HG03175 (cell line): Measurements from ENCODE around the gene TOMM22.

Source experiments
- ATAC-seq: cut with Tn5 transposase; IDR thresholded peaks from one replicate; pipeline ENCODE4 v1.9.1; 2021; ENCODE audit warnings: mild to moderate bottlenecking, moderate library complexity; ENCODE audit not compliant: unreplicated experiment

The TOMM22 gene

DNA sequence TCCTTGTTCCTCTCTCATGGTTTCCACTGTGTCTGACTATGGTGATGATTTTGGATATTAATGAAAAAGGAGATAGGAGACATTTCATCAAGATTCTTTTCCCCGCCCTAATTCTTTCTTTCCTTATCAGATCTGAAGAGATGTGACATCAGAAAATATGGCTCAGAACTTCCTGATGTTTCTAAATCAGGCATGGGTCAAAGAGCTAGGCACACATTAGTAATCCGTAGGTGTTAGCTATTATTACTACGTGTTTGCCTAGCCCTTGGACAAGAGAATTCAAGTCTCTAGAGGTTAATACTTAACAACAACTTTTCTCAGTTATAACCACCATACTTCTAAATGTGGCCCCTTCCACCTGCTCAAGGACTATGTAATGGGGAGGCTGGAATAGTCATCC, 13.2 kb downstream of the TOMM22 start:
- ATAC-seq: no peak

DNA sequence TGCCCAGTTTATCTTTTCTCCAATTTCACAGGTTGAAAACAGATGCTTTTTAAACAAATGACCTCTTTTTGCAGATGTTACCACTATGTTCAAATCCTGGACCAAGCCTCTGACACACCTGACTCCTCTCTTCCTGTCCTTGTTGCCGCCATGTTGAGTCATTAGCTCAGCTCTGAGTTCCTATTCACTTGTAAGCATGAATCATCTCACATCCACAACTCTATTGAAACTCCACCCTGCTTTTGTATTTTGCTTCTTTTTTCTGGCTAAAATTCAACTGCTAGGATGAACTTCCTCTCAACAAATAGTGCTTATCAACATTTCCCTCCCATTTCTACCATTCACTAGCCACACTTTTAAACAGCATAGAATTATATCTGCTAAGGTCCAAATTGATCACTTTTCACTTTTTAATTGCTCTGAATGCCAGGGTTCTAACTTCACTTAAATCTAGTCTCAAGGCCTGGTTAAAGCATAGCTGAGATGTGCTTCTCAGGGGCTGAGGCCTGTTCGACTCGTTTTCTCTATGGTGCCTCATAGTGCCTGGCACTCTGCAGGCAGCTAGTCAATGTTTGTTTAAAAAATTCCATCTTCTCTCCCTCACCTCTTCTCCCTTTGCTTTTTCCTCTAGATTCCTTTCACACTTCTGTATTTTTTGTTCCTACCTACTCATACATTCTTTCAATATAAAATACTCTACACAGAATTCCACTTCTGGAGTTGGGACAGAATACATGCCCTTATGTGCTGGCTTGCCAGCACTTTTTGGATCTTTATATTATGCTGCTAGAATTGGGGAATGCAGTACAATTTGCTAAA, 15.1 kb downstream of the TOMM22 start:
- no peak for ATAC-seq

DNA sequence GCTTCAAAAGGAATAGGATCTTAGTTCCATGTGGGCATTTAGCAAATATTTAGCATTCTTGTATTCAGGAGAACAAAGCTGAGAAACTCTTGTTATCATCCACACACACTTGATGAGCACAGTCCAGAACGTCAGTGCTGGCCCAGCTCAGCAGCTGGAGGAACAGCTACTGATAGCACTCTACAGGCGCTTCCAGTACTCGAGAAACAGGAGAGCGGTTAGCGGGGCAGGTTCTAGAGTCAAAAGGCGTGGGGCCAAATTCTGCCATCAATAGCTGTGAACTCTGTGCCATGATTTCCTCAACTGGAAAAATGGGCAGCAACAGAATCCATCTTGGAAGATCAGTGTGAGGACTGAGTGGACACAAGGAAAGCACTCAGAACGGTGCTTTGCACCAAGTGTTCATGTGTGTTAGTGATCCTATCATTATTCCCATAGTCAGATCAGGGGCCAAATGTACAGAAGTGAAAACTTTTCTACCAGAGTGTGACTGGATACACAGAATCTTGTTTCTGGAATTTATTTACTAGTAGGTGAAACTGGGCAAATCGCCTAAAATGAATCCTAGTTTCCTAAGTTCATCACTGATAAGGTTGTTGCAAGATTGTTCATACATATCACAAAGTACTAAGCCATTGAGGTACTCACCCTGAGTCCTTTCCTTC, 15.8 kb downstream of the TOMM22 start:
- ATAC-seq: no peak

DNA sequence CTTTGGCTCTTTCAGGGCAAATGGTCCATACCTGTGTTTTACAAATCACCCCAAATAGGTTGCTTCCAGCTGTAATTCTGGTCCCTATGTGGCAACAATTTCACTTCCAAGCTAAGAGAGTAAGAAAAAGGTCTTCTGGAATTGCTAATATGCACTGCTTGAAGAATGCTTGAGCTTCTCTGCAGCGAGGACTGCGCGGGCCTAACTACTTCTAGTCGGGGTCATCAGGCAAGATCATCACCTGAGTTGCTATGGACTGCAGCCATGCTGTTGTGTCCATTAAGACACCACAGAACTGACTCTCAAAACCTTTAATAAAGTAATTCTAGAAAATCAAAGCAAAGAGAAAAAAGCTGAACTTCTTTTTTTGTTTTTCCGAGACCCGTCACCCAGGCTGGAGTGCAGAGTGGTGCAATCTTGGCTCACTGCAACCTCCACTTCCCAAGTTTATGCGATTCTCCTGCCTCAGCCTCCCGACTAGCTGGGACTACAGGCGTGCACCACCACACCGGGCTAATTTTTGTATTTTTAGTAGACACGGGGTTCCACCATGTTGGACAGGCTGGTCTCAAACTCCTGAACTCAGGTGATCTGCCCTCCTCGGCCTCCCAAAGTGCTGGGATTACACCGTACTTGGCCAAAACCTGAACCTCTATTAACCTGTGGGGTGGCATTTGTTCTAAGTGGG, 16.8 kb downstream of the TOMM22 start:
- ATAC-seq: no peak

DNA sequence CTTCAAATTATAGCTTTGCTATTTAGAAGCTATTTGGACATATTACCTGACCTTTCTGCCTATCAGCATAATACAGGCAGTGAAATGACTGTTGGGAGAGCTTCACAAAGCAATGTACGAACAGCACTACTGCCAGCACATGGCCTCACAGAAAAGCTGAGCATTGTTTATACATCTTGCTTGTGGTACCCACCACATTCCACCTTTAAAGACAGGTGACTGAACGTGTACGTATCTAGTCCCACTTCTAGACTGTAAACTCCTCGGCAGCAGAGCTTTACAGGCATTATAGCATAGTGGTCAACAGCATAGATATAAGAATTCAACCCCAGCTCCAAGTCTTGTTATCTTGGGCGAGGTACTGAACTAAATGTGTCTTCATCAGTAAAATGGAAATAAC, 17.4 kb downstream of the TOMM22 start:
- ATAC-seq: no peak

DNA sequence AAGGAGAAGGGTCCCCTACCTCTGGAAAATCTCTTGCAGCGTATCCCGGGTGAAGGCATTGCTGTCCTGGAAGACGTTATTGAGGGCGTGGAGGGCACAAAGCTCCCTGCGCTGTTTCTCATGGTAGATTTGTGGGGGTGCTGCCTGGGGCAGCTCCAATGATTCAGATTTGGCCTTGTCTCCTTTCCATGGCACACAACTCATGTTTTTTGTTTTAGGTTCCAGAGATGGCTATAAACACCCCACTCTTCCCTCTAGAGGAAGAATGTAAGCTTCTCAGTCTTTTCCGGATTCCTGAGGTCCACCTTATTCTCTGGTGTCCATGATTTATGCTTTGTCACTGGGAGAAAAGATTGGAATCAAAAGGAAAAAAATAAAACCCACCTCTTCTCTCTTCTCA, 18.0 kb downstream of the TOMM22 start:
- ATAC-seq: no peak

DNA sequence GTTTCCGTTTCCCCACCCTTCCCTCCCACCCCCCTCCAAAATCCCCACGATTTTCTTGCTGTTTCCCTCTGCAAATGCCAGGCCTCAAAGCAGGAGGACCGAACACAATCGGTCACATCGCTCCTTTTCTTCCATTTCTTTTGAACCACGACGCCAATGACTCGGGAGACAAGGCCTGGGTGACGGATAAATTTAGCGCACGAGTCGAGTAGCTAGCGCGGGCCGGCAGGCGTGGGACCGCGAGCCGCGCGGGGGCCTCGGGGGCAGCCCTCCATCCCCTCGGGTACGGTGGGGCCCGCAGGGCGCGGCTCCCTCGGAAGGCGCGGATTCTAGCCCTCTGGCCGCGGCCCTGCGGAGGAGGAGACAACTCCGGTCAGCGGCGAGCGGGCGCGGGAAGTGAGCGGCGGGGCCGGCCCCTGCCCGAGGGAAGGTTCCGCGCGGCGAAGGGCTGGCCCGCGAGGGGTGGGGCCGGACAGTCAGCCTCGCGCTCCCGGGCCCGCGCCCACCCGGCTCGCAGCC, 18.6 kb downstream of the TOMM22 start:
- ATAC-seq: peak; percentile 21

DNA sequence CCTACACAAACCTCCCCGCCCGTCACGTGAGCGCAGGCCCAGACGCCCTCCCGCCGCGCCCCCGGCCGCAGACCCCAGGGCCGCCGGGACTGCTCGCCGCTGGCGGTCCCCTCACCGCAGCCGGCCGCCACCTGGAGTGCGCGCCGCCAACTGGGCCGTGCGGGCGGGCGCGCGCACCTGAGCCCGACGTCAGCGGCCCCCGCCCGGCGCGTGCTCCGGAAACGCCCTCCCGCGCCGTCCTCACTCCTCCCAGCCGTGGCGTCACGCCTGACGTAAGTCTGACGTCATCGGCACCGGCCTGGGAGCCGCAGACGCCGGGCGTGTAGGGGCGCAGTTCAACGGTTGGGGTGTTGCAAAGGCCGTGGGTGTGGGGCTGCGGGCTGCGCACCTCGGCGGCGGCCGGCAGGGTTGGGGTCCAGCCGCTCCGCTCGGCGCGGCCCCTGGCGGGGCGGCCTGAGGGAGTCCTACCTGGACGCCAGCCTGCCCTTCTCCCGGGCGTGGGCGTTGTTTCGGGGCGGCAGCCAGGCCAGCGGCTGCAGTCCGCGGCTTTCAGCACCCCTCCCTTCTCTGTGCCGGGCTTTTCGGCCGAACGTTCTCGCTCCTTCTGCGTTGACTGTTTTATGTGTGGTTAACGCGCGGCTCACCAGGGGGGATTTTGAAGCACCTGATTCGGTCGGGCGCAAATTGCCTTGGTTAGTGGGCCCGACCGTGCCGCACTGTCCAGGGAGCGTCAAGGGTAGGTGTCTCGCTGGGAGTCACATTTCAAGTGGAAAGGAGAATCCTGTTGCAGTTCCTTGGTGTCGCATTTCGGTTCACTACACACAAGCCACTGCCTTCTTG, 19.3 kb downstream of the TOMM22 start, which contains the start of gene JOSD1:
TSS of gene JOSD1 (minus strand) at position 155 of the 840 bp plus-strand sequence. CDS start 956 bp downstream, outside the sequence.
- peak; percentile 41 for ATAC-seq

DNA sequence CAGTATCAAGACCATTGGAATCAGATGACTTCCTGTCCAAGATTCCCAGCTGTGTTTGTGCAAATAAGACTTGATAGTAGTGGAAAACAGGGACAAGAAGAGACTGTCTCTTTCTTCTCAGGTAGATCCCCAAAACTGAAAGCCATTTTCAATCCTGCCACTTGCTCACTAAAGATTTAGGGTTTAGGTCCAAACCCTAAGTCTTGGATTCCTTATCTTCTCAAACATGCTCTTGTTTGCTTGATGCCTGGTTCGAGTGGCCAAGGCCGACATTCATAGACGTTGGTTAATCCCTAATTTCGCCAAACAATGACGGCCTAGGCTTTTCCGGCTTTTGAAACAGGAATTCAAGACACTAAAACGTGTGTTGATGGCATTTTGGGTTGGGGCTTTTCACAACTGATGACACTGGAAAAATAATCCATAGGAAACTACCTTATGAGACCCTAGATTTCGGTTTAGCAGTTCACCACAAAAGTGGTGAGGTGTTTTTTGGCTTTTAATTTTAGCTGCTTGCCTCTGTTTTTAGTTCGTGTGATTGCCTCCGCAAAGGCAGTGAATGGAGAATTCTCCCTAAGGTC, 23.0 kb downstream of the TOMM22 start:
- ATAC-seq: no peak

DNA sequence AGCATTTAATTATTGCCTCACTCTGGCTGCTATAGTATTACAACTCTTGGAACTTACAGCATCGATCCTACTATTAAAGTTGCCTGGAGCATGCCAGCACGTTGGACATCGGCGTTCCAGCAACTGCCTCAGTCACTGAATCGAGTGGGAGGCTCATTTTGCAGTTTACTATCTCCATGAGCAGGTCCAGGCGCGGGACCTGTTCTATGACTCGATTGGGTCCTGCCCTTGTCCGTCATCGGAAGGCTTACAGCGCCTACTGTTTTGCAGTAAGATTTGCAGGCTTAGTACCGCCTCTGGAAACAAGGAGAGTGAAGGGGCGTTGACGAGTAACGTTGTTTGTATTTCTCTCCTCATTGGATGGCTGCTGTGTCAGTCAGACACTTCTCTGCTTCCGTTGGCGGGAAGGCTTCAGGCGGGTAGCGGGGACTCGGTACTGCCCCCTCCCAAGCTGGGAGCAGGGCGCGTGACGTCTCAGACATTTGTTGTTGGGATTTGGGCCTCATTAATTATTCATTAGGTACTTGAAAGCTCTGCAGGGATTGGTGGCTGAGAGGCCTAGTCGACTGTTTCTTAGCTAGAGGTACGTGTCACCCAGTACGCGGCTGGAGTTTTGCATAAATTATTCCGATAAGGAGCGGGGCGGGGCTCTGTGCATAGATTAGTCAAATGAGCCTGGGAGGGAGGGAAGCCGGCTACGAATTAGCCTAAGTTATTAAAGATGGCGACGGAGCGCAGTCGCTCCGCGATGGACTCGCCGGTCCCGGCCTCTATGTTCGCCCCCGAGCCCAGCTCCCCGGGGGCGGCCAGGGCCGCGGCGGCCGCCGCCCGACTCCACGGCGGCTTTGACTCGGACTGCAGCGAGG, 23.7 kb downstream of the TOMM22 start, which contains the start of gene GTPBP1:
TSS of gene GTPBP1 (plus strand) at position 710 of the 866 bp plus-strand sequence. CDS start at position 722, 12 bp downstream.
- ATAC-seq: peak; percentile 77

DNA sequence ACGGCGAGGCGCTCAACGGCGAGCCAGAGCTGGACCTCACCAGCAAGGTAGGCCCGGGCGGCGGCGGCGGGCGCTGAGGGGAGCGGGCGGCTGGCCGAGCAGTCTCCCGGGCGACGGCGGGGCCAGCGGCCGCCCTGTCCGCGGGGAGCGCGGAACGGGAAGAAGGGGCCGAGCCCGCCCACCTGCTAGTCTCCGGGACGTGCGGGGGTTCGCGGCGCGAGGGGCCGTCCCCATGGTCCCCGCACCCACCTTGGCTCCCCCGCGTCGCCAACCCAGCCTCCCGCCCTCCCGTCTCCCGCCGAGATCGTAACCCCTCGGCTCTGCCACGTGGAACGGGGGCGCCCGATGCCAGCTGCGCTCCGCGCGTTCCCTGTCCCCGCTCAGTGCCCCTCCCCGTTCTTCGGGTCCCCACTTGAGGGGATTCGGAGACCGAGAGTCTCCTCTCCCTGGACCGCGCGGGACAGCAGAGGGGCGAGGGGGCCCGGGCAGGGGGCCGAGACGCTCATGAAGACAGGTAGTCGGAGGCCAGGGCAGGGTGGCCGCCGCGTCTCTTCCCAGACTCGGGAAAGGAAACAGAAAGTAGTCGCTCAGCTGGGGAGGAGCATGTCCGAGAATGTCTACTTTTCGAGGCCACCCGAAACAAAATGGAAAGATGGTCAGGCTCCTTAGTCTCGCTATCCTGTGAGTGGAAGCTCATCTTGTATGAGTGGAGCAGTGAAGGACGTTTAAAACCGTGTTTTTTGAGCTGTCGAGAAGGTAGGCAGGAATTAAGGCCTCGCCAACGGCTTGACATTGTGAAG, 24.5 kb downstream of the TOMM22 start:
- ATAC-seq: peak; percentile 2

DNA sequence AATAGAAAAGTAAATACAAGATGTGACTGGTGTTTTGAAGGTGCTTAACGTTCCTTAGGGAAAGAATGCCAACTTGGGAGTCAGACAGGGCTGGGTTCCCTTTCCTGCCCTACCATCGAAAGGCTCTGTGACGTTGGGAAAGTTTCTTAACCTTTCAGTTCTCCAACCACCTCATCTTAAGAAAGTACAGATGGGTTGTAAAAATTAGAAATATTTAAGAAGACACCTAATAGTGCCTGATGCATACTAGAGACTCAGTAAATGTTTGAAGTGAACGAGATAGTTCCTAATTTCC, 25.1 kb downstream of the TOMM22 start:
- ATAC-seq: no peak

DNA sequence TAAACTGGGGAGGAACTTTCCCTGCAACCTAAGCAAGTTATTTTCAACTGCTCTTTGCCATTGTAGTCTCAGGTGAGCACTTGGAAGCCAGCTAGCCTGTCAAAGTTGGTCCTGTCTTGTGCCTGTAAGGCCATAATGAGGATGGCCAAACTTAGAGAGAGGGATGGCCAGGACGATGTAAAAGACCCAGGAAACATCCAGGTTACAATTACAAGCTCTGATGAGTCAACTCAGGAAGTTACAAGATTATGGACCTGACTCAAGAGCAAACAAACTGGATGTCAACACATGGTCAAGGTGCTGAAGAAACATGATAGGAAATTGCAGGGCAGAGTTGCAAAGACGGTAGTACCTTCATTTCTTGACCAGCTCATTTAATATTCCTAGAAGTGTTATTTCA, 25.6 kb downstream of the TOMM22 start:
- ATAC-seq: no peak

DNA sequence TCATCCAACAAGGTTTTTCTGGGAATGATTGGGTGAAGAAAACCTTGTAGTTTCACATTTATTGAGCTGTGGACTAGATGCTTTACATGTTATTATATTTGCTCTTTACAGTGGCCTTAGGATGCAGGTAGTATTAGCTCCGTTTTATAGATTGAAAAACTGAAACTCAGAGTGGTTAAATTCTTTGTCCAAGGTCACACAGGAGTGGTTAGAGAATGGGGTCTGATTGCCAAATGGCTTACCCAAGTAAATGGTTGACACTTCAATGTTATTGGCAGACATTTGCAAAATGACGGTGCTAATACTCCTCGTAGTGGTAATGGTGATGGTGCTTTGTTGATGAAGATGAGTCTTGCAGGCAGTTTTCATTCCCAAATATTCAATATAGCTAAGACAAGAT, 26.2 kb downstream of the TOMM22 start:
- ATAC-seq: no peak

DNA sequence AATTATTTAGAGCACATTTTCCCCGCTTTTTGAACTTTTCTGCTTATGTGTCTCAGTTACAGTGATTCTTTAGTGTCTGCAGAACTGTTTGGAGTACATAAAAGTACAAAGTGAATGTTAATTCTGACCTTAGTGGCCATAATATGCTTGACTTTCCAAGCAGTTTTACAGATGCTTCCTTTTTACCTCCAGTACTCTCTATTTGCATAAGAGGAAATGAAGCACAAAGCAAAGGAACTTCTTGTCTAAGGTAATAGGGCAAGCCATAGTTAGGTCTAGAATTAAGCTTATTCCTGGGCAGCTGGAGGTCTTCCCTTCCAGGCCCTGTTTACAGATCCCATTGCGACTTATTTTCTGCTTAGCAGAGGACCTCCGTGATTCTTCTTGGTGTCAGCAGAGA, 27.5 kb downstream of the TOMM22 start:
- ATAC-seq: no peak

DNA sequence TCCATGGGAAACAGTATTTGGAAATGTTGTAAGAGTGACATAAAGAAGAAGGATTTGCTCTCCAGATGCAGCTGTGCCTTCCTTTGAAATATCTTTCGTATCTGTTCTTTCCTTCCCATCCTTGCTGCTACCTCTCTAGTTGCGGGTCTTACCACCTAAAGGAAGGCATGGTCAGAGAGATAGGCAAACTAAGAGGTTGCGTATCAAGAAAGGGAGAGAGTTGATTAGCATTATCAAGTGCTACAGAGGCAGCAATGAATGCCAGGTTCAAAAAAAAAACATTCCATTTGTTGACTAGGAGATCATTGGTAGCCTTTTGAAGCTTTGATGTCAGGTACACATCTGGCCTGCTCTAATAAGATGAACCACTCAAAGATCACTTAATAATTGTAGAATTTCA, 28.6 kb downstream of the TOMM22 start:
- no peak for ATAC-seq

DNA sequence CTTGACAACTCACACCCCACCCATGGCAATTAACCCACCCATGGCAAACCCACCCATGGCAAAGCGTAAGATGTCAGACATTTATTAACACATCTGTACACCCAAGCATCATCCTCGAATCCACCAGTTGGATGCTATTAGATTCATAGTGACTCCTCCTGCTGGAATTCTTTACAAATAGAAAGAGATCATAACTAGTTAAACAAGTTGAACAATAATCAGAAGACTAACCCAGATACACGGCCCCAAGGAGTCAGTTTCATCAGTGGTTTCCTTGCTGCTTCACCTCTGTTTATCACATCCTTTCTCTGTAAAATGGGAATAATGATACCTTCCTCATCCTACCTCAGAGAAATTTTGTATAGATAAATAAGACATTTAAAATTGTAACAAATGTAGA, 29.1 kb downstream of the TOMM22 start:
- ATAC-seq: no peak

DNA sequence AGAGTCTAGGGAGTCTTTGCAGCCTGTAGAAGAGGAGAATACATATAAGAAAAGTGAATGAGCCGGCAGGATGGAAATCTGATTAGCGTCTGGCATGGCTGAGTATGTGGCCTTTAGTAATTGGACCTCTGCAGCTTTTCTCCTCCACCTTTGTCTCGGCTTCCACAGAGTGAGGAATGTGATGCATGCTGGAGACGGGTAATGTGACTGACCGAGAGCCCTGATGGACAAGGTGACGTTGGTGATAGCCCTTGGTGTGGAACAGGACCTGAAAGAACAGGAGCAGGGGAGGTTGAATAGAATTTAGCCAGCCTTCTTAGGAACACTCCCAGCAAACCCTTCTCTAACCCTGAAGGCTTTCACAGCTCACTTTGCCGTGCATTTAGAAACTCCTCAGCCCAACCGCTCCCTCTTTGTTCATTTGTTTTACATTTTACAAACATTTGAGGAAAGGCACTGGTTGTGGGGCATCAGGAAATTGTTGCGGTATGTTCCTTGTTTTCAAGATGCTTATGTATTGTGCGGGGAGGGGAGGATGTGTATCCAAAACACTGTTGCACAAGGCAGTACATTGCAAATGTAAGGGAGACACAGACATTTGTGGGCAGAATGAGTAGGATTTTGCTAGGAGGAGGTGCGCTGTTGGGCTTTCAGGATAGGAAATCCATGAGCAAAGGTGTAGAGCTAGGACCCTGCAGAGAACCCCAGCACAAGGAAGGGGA, 30.9 kb downstream of the TOMM22 start:
- ATAC-seq: no peak
